H1 (cell line): ENCODE data around the gene HOGA1. TPM values are rescaled to one million over a fixed set of nuclear protein-coding genes. Genes with fewer than 3 reads are reported as not detected.
"Not testable (repeated sequence)": the region's sequence is repeated elsewhere in the genome, so short reads cannot be mapped to it uniquely, and the experiment has no call there.

Experiments used
- CTCF ChIA-PET: fragments of 300-600 bp; sonication (Branson Sonifier 250); formaldehyde crosslinking; loops from one replicate; lab custom pipeline; 2021; ENCODE audit not compliant: partially characterized antibody; lab: Charles Lee
- POLR2A ChIA-PET: fragments of 300-600 bp; sonication (Branson Sonifier 250); formaldehyde crosslinking; loops from one replicate; lab custom pipeline; 2021; ENCODE audit warnings: inconsistent platforms; ENCODE audit not compliant: partially characterized antibody; lab: Charles Lee
- DNase-seq, 2 experiments: peaks; one replicate each; pipeline versions ENCODE4 v3.0.0 to v3.0.0-alpha.2; 2010 to 2022; ENCODE audit warnings: low spot score in 2 of 2, low read depth in 1 of 2, mixed read lengths in 1 of 2
- FAIRE-seq: peaks from 2 replicates; lab custom pipeline; 2011; peaks lifted over from hg19 to GRCh38; lab: Jason Lieb, UNC
- H2AFZ ChIP-seq: 2 replicates; pipeline ENCODE4 v1.8.1; 2012; ENCODE audit warnings: low read length, inconsistent platforms
- H2AK5ac ChIP-seq: 2 replicates; pipeline ENCODE4 v1.6.1; 2013; ENCODE audit warnings: low read depth, low read length
- H2BK120ac ChIP-seq: replicated peaks from 2 replicates; pipeline ENCODE3; 2013; ENCODE audit warnings: low read depth, low read length, inconsistent platforms
- H2BK12ac ChIP-seq: 2 replicates; pipeline ENCODE4 v1.6.1; 2013; ENCODE audit warnings: low read depth, low read length
- H2BK15ac ChIP-seq: 2 replicates; pipeline ENCODE4 v1.6.1; 2013; ENCODE audit warnings: low read length
- H2BK20ac ChIP-seq: 2 replicates; pipeline ENCODE4 v1.6.1; 2013; ENCODE audit warnings: low read length
- H2BK5ac ChIP-seq: 2 replicates; pipeline ENCODE4 v1.6.1; 2013; ENCODE audit warnings: low read depth, low read length
- H3K14ac ChIP-seq: 2 replicates; pipeline ENCODE4 v1.6.1; 2013; ENCODE audit warnings: inconsistent platforms; ENCODE audit not compliant: insufficient read length
- H3K18ac ChIP-seq: 2 replicates; pipeline ENCODE4 v1.6.1; 2013; ENCODE audit warnings: low read length; ENCODE audit errors: extremely low read depth
- H3K23ac ChIP-seq: 2 replicates; pipeline ENCODE4 v1.6.1; 2013; ENCODE audit warnings: inconsistent platforms; ENCODE audit not compliant: insufficient read length
- H3K23me2 ChIP-seq: 2 replicates; pipeline ENCODE4 v1.6.1; 2013; ENCODE audit warnings: low read depth, low read length
- H3K27ac ChIP-seq: 2 replicates; pipeline ENCODE4 v1.6.1; 2011; ENCODE audit warnings: low read depth, low read length, inconsistent platforms
- H3K27me3 ChIP-seq, 4 experiments: replicated peaks in 1 of 4; 1 replicate in 1 of 4; 2 replicates in 3 of 4; pipeline versions ENCODE4 v1.6.1 to v1.8.1; 2011 to 2013; ENCODE audit warnings: low read length in 3 of 4, mild to moderate bottlenecking in 3 of 4, inconsistent platforms in 2 of 4, mixed read lengths in 2 of 4, moderate library complexity in 1 of 4; ENCODE audit not compliant: control insufficient read depth in 3 of 4, insufficient read depth in 3 of 4; ENCODE audit errors: extremely low read depth in 1 of 4
- H3K36me3 ChIP-seq, 4 experiments: 2 replicates each; pipeline versions ENCODE4 v1.6.1 to v1.8.1; 2011 to 2013; ENCODE audit warnings: mild to moderate bottlenecking in 4 of 4, low read length in 3 of 4, moderate library complexity in 2 of 4, control low read depth in 1 of 4, inconsistent platforms in 1 of 4; ENCODE audit not compliant: insufficient read depth in 4 of 4, control insufficient read depth in 2 of 4
- H3K4ac ChIP-seq: replicated peaks from 2 replicates; pipeline ENCODE3; 2013; ENCODE audit warnings: low read length, low read depth, mixed read lengths, inconsistent platforms; ENCODE audit not compliant: insufficient read length
- H3K4me1 ChIP-seq, 4 experiments: replicated peaks in 1 of 4; 1 replicate in 1 of 4; 2 replicates in 3 of 4; pipeline versions ENCODE4 v1.6.1 to v1.8.1; 2011 to 2013; ENCODE audit warnings: low read length in 3 of 4, inconsistent platforms in 2 of 4, mixed read lengths in 1 of 4; ENCODE audit not compliant: insufficient read depth in 4 of 4, control insufficient read depth in 3 of 4
- H3K4me2 ChIP-seq, 2 experiments: 2 replicates each; pipeline versions ENCODE4 v1.6.1 to v1.8.1; 2011 to 2013; ENCODE audit warnings: low read depth in 2 of 2, low read length in 2 of 2, control low read depth in 1 of 2, inconsistent platforms in 1 of 2, mild to moderate bottlenecking in 1 of 2; ENCODE audit not compliant: insufficient read depth in 1 of 2
- H3K4me3 ChIP-seq, 4 experiments: fragments of 200-600, 300-600 bp in 1 of 4; sonication (generic), shearing (Covaris generic), sonication (Bioruptor Twin) in 1 of 4; 2 replicates each; pipeline versions ENCODE4 v1.5.1 to v1.8.1; 2011 to 2016; ENCODE audit warnings: low read length in 4 of 4, low read depth in 3 of 4, control low read depth in 2 of 4, inconsistent platforms in 2 of 4, mild to moderate bottlenecking in 2 of 4, mixed read lengths in 1 of 4, moderate library complexity in 1 of 4; ENCODE audit not compliant: insufficient read depth in 2 of 4; ENCODE audit errors: extremely low read depth in 1 of 4
- H3K56ac ChIP-seq: replicated peaks from 2 replicates; pipeline ENCODE3; 2013; ENCODE audit warnings: low read depth, mild to moderate bottlenecking, mixed read lengths, low read length, inconsistent platforms; ENCODE audit not compliant: insufficient read length
- H3K79me1 ChIP-seq: 2 replicates; pipeline ENCODE4 v1.6.1; 2013; ENCODE audit warnings: low read depth, low read length, control low read depth
- H3K79me2 ChIP-seq, 2 experiments: 2 replicates each; pipeline versions ENCODE4 v1.6.1 to v1.8.1; 2012 to 2013; ENCODE audit warnings: low read length in 2 of 2, mild to moderate bottlenecking in 2 of 2, inconsistent platforms in 1 of 2; ENCODE audit not compliant: insufficient read depth in 2 of 2, control insufficient read depth in 1 of 2
- H3K9ac ChIP-seq, 4 experiments: replicated peaks in 1 of 4; 1 replicate in 1 of 4; 2 replicates in 3 of 4; pipeline versions ENCODE4 v1.6.1 to v1.8.1; 2011 to 2013; ENCODE audit warnings: low read depth in 3 of 4, low read length in 3 of 4, control low read depth in 2 of 4, mild to moderate bottlenecking in 2 of 4, moderate library complexity in 2 of 4, inconsistent platforms in 1 of 4; ENCODE audit errors: extremely low read depth in 1 of 4
- H3K9me3 ChIP-seq, 2 experiments: 2 replicates each; pipeline versions ENCODE4 v1.6.1 to v1.8.1; 2012 to 2013; ENCODE audit warnings: mild to moderate bottlenecking in 2 of 2, moderate library complexity in 2 of 2, control low read depth in 1 of 2, inconsistent platforms in 1 of 2, low read depth in 1 of 2, low read length in 1 of 2, mixed read lengths in 1 of 2; ENCODE audit not compliant: insufficient read depth in 2 of 2
- H4K20me1 ChIP-seq, 2 experiments: replicated peaks in 1 of 2; 2 replicates each; pipeline versions ENCODE3 to v1.8.1; 2011 to 2013; ENCODE audit warnings: inconsistent platforms in 2 of 2, low read length in 2 of 2, mild to moderate bottlenecking in 1 of 2; ENCODE audit not compliant: insufficient read depth in 2 of 2, control insufficient read depth in 1 of 2
- H4K5ac ChIP-seq: 2 replicates; pipeline ENCODE4 v1.6.1; 2013; ENCODE audit warnings: low read length, low read depth, mixed read lengths, inconsistent platforms; ENCODE audit not compliant: insufficient read length
- H4K8ac ChIP-seq: 2 replicates; pipeline ENCODE4 v1.8.0; 2013; ENCODE audit warnings: mild to moderate bottlenecking, moderate library complexity, low read length, inconsistent platforms; ENCODE audit not compliant: insufficient read depth; ENCODE audit errors: extremely low read depth
- H4K91ac ChIP-seq: replicated peaks from 2 replicates; pipeline ENCODE3; 2013; ENCODE audit warnings: low read length, mixed read lengths, inconsistent platforms; ENCODE audit not compliant: insufficient read length
- WGBS, 2 experiments: shearing (Covaris generic) in 1 of 2; methylation state at CpG; one replicate each; pipeline versions ENCODE4 v1.1.6 to v1.1.7; 2013 to 2015; ENCODE audit warnings: low lambda C conversion rate in 2 of 2, mixed read lengths in 2 of 2, inconsistent platforms in 1 of 2, low coverage in 1 of 2, missing lambda C conversion rate in 1 of 2; ENCODE audit not compliant: insufficient replicate concordance in 2 of 2, insufficient coverage in 1 of 2, insufficient read length in 1 of 2; ENCODE audit errors: extremely low coverage in 1 of 2, missing lambda C conversion rate in 1 of 2; 5-methylcytosine and 5-hydroxymethylcytosine counted together
- polyA plus RNA-seq, 7 experiments: library from polyadenylated mRNA; depleted of rRNA in 3 of 7; stranded (reverse) in 5 of 7; unstranded in 2 of 7; fragments of >200 nt in 5 of 7; fragments of 200-250 nt in 2 of 7; gene quantifications; 1 replicate in 5 of 7; 2 replicates in 1 of 7; 4 replicates in 1 of 7; pipeline versions ENCODE4 v1.2.1 to v1.2.3, GENCODE V29; 2011 to 2013; ENCODE audit warnings: missing spikeins in 2 of 7, mixed read lengths in 2 of 7
- total RNA-seq: library from RNA; stranded (reverse); fragmentation: NEBNext Ultra II Directional; extraction: Animal tissue kit (Norgen Biotek cat#: 25700); gene quantifications from 2 replicates; pipeline ENCODE4 v1.2.1, GENCODE V29; 2021

The HOGA1 gene
- total and polyA plus RNA-seq, 2 of the 8 experiments (the other 6 are each of a cell fraction or from before 2014, with no cell fraction given): 0.28 to 1.00 TPM

- not testable (repeated sequence) for H4K20me1 ChIP-seq, H2BK15ac ChIP-seq, H3K4me3 ChIP-seq, DNase-seq, H3K36me3 ChIP-seq, H3K79me2 ChIP-seq, H2AFZ ChIP-seq, H4K5ac ChIP-seq, H3K27me3 ChIP-seq, H4K91ac ChIP-seq, H4K8ac ChIP-seq, H3K23me2 ChIP-seq, FAIRE-seq, H3K18ac ChIP-seq, H2BK5ac ChIP-seq, H3K23ac ChIP-seq, H3K9ac ChIP-seq, H3K9me3 ChIP-seq, H2BK120ac ChIP-seq, H3K56ac ChIP-seq, H3K79me1 ChIP-seq, H3K27ac ChIP-seq, H2BK20ac ChIP-seq, H3K14ac ChIP-seq, H3K4ac ChIP-seq
- 89% methylated on average over 5 of the region's 5 CpGs; no CpG with 5 or more reads in 1 of the 2 experiments for WGBS, 2 experiments
- Histone ChIP-seq H3K4me1 (peaks cover 15 to 24% (median 20%) of the 10 kb centered on the region in 4 experiments), H2BK12ac (0 out of 2 replicates have a peak overlapping the region, but pooled peaks have one; percentile 13), H2AK5ac (0 out of 2 replicates have a peak overlapping the region, but pooled peaks have one; percentile 32), H3K4me2 (0 out of 4 replicates have a peak overlapping the region, but pooled peaks of 1 of the 2 experiments have one; percentile 20)
- ChIA-PET CTCF (interaction anchor here (0.6 to 15.4 kb wide), 22 partner anchors 9 to 182 kb away, joined by 3 to 388 read pairs (median 5); partner anchors contain the start of genes ANKRD2, UBTD1 and ZFYVE27), POLR2A (interaction anchor here (1.0 to 2.9 kb wide), 4 partner anchors 14 to 100 kb away, joined by 3 to 12 read pairs (median 4); partner anchors contain the start of gene UBTD1)
Measured at GRCh38 chr10:97554336-97554735, 29.9 kb upstream of the HOGA1 start.

GRCh38 chr10:97555541-97555940 is 28.6 kb upstream of the HOGA1 start:
- 93% methylated on average over 7 of the region's 10 CpGs; no CpG with 5 or more reads in 1 of the 2 experiments for WGBS, 2 experiments
- not testable (repeated sequence) for H4K20me1 ChIP-seq, H3K79me2 ChIP-seq

More at GRCh38 chr10:97555541-97555940, 28.6 kb upstream of the HOGA1 start:
- H2AK5ac ChIP-seq, H3K56ac ChIP-seq, H3K36me3 ChIP-seq, H3K79me1 ChIP-seq, H3K4me3 ChIP-seq, DNase-seq, H3K14ac ChIP-seq, H2BK12ac ChIP-seq, H3K27ac ChIP-seq, H4K5ac ChIP-seq, H3K4ac ChIP-seq, H2BK5ac ChIP-seq, H2AFZ ChIP-seq, H3K27me3 ChIP-seq, H4K8ac ChIP-seq, FAIRE-seq, H2BK20ac ChIP-seq, H3K23ac ChIP-seq, H2BK120ac ChIP-seq, H3K9me3 ChIP-seq, H3K18ac ChIP-seq, H3K4me2 ChIP-seq, H3K9ac ChIP-seq, H3K23me2 ChIP-seq, H2BK15ac ChIP-seq, H4K91ac ChIP-seq: not testable (repeated sequence)
- ChIA-PET POLR2A (interaction anchor here (1.0 kb wide), 1 partner anchor 56 kb away, joined by 3 read pairs; no protein-coding TSS in a partner anchor), CTCF (interaction anchor here (2.0 to 15.4 kb wide), 6 partner anchors 17 to 94 kb away, joined by 5 to 388 read pairs (median 52); partner anchors contain the start of gene ANKRD2)
- H3K4me1 ChIP-seq: peaks cover 3 to 13% (median 8%) of the 10 kb centered on the region in 4 experiments; a peak in 6 of 7 replicates
